ENCODE data around the gene NDUFS2. TPM values are rescaled to one million over a fixed set of nuclear protein-coding genes. Genes with fewer than 3 reads are reported as not detected.

Gene NDUFS2
- total RNA-seq, 4 donors from 2014 or later: 88.7 to 127 (median 106) TPM

DNA sequence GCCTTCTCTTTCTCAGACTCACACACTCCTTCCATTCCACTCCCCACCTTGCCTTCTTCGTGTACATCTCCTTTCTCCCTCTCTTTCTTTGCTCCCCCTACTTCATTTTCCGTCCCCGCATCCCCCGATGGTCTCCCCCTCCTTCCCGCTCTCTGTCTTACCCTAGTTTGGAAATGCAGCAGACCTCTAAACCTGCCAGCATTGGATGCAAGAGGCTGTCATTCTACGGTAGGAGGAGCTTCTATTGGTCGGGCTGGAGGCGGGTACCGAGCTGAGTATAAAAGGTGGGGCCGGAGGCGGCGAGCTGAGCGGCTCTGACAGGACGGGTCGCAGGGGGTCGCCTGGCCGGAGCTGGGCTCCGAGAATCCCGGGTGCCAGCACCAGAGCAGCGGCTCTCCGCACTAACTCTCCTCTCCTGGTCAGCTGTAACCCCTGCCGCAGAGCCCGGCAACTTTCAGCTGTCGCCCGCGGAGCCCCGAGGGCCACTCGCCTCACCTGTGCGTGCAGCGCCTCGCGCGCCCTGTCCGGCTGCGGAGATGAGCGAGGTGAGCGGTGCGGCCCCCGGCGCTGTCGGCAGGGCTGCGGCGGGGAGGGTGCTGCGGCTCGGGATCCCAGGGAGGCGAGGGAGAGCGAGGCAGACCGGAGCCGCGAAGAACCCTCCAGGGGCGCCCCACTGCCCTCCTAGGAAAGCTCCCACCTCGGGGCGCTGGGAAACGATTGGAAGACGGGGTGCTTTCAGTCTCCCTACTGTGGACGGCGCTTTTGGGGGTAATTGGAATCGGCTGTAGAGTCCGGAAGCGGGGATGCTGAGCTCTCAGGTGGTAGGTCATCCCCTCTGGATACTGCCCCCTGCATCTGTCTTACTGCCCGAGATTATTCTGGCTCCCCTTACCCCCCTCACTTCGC is 56.5 kb downstream of the NDUFS2 start, which contains the start of gene PCP4L1:
Gene PCP4L1 (plus strand): TSS at position 307 of the 906 bp plus-strand sequence. CDS start 230 bp downstream, at position 537.
- intact Hi-C loops (cut with DNase I; ENCODE audit: low total_unique reads): no loop called here
- peak in 1 of 2 donors; percentile 85 for DNase-seq (ENCODE audit: low spot score in 2 of 2)
- H3K4me3 ChIP-seq (ENCODE audit: low read depth, poor library complexity, severe bottlenecking): peak within 1 kb of the TSS; percentile 15
- WGBS, 2 donors: 4 to 8% methylated on average over 43 to 58 of the region's 62 CpGs
- no peak for TF ChIP-seq POLR2A (IDR thresholded peaks at IDR 0.05)
- TF ChIP-seq, protein P1, sequence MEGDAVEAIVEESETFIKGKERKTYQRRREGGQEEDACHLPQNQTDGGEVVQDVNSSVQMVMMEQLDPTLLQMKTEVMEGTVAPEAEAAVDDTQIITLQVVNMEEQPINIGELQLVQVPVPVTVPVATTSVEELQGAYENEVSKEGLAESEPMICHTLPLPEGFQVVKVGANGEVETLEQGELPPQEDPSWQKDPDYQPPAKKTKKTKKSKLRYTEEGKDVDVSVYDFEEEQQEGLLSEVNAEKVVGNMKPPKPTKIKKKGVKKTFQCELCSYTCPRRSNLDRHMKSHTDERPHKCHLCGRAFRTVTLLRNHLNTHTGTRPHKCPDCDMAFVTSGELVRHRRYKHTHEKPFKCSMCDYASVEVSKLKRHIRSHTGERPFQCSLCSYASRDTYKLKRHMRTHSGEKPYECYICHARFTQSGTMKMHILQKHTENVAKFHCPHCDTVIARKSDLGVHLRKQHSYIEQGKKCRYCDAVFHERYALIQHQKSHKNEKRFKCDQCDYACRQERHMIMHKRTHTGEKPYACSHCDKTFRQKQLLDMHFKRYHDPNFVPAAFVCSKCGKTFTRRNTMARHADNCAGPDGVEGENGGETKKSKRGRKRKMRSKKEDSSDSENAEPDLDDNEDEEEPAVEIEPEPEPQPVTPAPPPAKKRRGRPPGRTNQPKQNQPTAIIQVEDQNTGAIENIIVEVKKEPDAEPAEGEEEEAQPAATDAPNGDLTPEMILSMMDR (IDR thresholded peaks at IDR 0.05): no peak

DNA sequence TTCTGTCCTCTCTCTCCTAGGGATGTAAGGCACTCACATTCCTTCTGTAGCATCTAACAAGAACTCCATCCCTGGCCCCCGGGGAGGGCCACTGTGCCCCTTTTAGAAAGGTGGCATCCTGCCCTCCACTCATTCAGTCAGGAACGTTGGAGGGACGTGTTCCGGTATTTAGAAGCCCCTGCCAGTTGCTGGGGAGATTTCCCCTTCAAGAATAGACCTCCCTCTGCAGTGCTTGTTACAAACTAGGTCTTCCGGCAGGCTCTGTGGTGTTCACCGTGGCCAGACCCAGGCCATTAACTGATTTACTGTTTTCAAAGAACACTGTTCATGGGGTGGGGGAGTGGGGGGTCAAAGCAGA is 57.2 kb downstream of the NDUFS2 start:
- peak in 1 of 2 donors; percentile 40 for DNase-seq (ENCODE audit: low spot score in 2 of 2)
- no peak for TF ChIP-seq POLR2A (IDR thresholded peaks at IDR 0.05)
- TF ChIP-seq, protein P1 (IDR thresholded peaks at IDR 0.05): no peak
- H3K4me3 ChIP-seq (ENCODE audit: low read depth, poor library complexity, severe bottlenecking): no peak overlapping the region
- WGBS, 2 donors: 31 to 53% methylated on average over 6 of the region's 6 CpGs
- intact Hi-C loops (cut with DNase I; ENCODE audit: low total_unique reads): no loop called here

DNA sequence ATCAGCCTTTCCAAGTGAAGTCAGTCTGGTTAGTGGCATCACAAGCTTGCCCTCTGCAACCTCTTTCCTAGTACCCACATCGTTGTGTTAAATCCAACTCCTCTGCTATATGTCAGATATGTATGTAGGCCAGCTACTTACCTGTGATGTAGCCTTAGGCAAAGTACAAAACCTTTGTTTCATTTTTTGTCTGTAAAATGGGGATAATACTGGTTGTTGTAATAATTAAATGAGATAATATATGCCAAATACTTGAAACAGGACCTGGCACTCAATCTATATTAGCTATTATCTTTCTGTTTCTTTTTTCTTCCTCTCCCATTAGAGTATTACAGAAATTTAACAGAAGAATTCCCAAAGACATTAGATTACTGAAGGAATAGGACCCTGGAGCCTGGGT is 57.6 kb downstream of the NDUFS2 start:
- no peak for DNase-seq (ENCODE audit: low spot score in 2 of 2)
- 55 to 70% methylated on average over 1 of the region's 1 CpG for WGBS, 2 donors
- no peak overlapping the region for H3K4me3 ChIP-seq (ENCODE audit: low read depth, poor library complexity, severe bottlenecking)
- intact Hi-C loops (cut with DNase I; ENCODE audit: low total_unique reads): no loop called here
- TF ChIP-seq POLR2A (IDR thresholded peaks at IDR 0.05): no peak
- TF ChIP-seq, protein P1 (IDR thresholded peaks at IDR 0.05): no peak

DNA sequence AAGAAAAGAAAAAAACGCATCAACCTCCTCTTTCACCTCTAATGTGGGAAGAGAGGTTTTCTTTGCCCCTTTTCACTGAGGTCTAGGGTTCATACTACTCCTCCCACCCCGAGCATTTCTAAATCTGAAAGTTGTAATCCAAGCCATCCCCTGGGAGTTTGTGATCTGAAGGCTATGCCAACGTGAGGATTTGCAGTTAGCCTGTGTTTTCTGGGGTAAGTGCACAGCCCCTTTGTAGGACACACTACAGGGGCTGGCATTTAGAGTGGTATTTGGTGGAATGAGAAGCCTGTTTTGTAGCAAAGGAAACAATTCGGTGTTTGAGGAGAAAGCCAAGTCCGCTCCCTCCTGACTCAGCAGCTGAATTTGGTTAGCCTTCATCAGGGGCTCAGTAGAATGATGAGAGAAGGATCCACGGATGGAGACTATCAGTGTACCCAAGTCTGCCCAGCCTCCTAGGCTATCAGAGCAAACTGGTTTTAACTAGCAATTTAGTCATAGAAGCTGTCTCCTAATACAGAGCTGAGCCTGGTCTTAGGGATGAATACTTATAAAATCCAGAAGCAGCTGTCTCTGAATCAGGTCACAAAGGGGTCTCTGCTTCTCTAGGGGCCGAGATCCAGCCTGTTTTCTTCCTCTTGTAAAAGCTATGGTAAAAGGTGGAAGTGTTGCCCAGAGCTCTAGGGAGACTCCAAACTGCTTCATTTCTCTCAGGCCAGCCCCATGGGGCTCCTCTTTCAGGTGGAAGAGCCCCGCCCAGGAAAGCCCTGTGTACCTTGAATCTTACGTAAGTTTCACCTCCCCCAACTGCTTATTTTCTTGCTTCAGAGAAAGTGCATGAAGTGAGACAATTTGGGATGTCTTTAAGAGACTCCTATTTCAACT is 58.5 kb downstream of the NDUFS2 start:
- TF ChIP-seq POLR2A (IDR thresholded peaks at IDR 0.05): no peak
- TF ChIP-seq, protein P1 (IDR thresholded peaks at IDR 0.05): no peak
- intact Hi-C loops (cut with DNase I; ENCODE audit: low total_unique reads): no loop called here
- H3K4me3 ChIP-seq (ENCODE audit: low read depth, poor library complexity, severe bottlenecking): no peak overlapping the region
- 33 to 39% methylated on average over 9 of the region's 9 CpGs for WGBS, 2 donors
- peak in 1 of 2 donors; percentile 12 for DNase-seq (ENCODE audit: low spot score in 2 of 2)

DNA sequence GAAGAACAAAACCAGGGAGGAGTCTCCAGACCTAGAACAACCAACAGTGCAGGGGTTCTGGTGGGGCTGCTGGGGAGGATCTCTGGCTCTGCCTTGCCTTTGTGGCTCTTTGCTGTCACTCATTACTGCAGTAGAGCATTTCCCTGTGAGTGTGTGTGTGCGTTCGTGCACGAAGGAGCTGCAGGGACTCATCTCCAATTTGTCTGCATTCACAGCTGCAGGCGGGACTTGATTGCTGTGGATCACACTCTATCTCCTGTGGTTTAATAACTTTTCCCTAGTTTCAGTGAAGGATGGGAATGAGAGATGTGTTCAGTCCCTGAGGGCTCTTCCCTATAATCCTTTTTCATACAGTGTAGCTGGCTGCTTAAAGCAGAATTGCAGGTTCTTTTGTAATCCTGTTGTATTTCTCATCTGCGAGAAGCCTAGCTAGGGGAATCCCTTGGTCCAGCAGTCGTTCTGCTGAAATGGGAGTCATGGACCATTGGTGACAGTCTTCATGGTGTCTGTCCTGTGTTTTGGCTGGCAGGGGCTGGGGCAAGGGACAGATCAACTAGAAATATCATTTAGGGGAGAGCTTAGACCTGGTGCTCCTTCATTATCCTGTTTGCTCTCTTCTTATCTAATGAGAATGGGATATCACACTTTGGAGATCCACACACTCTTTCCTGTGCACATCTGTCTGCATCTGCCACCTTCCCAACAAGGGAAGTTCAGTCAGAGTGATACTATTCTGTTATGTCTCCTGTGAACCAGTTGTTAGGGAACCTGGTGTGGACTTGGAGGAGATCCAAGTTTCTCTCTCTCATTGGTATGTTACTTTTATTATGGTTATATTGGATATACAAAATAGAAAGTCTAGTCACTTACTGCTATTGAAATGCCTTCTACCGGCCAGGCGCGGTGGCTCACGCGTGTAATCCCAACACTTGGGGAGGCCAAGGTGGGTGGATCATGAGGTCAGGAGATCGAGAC is 59.4 kb downstream of the NDUFS2 start:
- H3K4me3 ChIP-seq (ENCODE audit: low read depth, poor library complexity, severe bottlenecking): no peak overlapping the region
- TF ChIP-seq, protein P1 (IDR thresholded peaks at IDR 0.05): no peak
- no peak for TF ChIP-seq POLR2A (IDR thresholded peaks at IDR 0.05)
- 58% methylated on average over 12 of the region's 12 CpGs for WGBS, 2 donors
- intact Hi-C loops (cut with DNase I; ENCODE audit: low total_unique reads): no loop called here
- peak in 1 of 2 donors; percentile 31 for DNase-seq (ENCODE audit: low spot score in 2 of 2)

Data from lower leg skin (tissue), 4 donors.